AML-193 (cell line): ENCODE measurements around the gene FAM76A.
"Not testable (repeated sequence)": the region's sequence is repeated elsewhere in the genome, so short reads cannot be mapped to it uniquely, and the experiment has no call there.

ENCODE experiments used
- DNase-seq, 2 experiments: peaks; one replicate each; lab custom pipeline; 2025; lab: John Stamatoyannopoulos, UW

Gene FAM76A

DNA sequence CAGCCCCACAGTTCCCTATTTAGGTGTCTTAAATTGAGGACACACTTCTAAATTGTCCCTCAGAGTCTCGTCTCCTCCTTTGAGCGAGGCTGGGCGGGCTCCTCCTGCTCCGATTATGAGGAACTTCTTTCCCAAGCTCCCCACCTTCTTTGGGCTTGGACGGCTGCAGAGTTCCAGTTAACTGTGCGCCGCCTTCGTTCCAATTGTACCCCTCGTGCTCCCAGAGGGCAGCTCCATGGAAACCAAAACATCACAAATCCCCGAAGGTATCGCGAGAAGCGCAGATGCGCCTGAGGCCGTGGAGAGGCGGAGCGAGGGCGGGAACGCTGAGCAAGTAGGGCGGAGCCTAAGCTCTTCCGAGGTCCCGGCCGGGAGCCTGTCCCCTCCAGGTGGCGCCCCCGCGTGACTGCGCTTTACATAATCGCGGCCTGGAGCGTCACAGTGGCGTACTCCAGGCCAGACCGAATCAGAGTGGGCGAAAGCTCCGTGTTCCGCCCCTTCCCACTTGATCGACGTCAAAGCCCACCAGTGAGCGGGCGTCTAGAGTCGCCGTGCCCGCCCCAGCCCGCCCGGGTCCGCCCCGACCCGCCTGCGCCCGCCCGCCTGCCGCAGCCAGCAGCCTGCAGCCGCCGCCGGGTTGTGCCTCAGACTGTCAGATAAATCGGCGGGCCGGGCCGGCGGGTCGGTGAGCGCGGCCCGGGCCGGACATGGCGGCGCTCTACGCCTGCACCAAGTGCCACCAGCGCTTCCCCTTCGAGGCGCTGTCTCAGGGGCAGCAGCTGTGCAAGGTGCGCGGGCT, at the start of gene FAM76A:
Gene FAM76A (plus strand): TSS at position 588 of the 799 bp plus-strand sequence. CDS start 120 bp downstream, at position 708.
- peak; percentile 96 to 98 for DNase-seq

DNA sequence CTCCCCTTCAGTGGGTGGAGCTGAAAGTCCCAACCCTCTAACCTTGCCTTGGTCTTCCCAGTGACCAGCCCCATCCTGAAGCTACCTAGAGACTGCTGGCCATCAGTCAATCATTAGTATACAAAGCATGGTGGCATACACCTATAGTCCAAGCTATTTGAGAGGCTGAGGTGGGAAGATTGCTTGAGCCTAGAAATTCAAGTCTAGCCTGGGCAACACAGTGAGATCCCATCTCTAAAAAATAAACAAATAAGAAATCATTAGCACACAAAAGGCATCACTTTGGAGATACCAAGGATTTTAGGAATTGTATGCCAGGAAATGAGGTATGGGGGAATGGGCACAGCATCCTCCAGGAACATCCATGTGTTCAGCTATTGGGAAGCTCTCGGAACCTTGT, 49.4 kb upstream of the FAM76A start:
- DNase-seq = no peak

DNA sequence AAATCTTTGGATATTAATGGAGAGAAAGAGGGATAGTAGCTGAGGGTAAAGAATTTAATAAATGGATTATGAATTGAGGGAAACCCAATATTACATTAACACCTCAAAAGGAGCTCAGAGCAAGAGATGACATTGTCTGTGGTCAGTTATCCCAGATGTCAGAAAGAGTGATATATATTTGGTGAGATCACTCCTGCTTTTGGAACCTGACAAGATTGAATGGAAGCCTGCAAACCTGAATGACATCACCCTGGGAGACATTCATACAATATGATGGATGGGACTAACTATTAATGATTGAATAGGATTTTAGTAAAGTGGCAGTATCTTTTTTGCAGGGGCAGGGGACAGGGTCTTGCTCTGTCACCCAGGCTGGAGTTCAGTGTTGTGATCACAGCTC, 47.0 kb upstream of the FAM76A start:
- no peak for DNase-seq

DNA sequence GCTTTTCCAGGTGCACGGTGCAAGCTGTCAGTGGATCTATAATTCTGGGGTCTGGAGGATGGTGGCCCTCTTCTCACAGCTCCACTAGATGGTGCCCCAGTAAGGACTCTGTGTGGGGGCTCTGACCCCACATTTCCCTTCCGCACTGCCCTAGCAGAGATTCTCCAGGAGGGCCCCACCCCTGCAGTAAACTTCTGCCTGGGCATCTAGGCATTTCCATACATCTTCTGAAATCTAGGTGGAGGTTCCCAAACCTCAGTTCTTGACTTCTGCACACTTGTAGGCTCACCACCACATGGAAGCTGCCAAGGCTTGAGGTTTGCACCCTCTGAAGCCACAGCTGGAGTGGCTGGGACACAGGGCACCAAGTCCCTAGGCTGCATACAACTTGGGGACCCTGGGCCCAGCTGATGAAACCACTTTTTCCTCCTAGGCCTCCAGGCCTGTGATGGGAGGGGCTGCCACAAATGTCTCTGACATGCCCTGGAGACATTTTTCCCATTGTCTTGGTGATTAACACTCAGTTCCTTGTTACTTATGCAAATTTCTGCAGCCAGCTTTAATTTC, 45.5 kb upstream of the FAM76A start:
- DNase-seq = not testable (repeated sequence)

DNA sequence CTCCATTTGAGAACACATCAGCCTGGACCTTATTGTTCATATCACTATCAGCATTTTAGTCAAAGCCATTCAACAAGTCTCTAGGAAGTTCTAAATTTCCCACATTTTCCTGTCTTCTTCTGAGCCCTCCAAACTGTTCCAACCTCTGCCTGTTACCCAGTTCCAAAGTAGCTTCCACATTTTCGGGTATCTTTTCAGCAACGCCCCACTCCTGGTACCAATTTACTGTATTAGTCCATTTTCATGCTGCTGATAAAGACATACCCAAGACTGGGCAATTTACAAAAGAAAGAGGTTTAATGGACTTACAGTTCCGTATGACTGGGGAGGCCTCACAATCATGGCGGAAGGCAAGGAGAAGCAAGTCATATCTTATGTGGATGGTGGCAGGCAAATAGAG, 44.2 kb upstream of the FAM76A start:
- DNase-seq = not testable (repeated sequence)

GRCh38 chr1:27682351-27682944, 43.3 kb upstream of the FAM76A start:
- no peak for DNase-seq

DNA sequence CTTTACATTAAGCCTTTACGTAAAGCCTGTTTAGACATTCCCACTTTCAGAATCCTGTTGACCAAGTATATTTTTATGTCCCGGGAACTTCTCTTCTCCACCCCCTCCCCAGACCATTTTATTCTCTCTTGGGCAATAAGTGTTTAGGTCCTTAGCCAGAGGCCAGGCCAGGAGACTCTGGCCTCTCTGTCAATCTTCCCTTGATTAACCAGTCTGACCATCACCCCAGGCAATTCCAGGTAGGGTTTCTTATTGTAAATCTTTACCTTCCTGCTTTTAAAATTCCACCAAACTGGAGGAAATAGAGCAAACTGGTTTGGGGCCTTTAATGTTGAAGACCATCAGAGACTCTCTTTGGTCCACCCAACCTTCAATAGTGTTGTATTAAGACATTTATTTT, 41.6 kb upstream of the FAM76A start:
- no peak for DNase-seq

GRCh38 chr1:27686223-27686990, 39.4 kb upstream of the FAM76A start:
- no peak for DNase-seq

DNA sequence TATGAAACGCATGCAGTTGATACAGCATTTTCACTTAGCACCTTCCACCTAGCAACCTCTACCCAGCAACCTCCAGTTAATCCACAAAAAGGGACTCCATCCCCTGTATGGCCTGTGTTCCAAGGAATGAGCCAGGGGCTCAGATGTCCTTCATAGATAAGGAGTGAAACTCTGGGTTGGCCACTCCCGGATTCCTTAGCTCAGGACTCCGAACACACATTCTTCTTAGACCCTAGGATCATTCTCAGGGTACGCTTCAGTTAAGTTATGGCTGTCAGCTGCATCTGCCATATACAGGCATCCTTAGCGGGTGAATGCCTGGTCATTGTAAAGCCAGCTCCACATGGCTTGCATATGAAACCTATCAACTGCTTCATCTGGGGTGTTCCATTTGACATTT, 37.9 kb upstream of the FAM76A start:
- no peak for DNase-seq

DNA sequence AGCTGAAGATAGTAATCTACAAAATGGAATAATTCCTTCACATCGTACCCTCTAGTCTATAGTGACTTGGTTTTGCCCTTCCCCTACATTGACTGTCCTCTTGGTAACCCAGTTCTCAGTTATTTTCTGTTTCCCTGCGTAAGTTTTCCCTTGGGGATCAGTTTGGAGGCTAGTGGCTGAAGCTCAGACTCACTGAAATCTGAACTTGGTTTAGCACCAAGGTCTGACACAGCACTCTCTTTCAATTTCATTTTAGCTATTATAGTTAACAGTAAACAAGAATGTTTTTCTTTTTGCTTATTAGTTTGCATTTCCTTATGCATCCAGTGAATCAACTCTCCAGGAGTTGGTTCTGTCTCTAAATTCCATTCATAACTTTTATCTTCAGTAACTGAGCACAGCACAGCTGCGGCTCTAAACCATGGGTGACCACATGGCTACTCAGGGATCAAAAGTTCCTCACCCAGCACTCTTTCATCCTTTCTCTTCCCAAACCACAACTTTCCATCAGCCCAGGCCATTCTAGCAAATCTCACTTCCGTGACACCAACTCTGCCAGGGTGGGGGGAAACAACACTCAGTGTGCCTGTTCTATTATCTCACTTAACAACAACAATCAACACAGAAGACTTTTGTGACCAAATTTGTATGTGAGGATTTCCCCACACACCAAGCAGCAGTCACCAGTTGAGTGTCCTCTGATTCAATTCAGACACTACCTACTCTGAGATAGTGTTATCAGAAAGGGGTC, 36.2 kb upstream of the FAM76A start:
- DNase-seq = no peak

DNA sequence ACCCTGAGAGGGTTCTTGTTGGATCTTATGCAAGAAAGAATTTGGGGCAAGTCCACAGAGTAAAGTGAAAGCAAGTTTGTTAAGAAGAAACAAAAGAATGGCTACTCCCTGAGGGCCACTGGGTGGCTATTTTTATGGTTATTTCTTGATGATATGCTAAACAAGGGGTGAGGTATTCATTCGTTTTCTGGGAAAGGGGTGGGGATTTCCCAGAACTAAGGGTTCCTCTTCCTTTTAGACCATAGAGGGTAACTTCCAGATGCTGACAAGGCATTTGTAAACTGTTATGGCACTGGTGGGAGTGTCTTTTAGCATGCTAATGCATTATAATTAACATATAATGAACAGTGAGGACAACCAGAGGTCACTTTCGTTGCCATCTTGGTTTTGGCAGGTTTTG, 35.6 kb upstream of the FAM76A start:
- no peak for DNase-seq

DNA sequence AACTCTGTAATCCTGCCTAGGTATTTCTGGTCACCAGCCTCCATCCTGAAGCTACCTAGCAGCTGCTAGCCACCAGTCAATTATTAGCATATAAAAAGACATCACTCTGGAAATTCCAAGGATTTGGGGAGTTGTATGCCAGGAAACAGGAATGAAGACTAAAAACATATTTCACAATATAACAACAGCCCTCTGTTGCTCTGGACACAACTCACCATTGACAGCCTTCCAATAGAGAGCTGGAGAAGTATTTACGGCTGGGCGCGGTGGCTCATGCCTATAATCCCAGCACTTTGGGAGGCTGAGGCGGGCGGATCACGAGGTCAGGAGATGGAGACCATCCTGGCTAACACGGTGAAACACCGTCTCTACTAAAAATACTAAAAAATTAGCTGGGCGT, 28.9 kb upstream of the FAM76A start:
- not testable (repeated sequence) for DNase-seq

DNA sequence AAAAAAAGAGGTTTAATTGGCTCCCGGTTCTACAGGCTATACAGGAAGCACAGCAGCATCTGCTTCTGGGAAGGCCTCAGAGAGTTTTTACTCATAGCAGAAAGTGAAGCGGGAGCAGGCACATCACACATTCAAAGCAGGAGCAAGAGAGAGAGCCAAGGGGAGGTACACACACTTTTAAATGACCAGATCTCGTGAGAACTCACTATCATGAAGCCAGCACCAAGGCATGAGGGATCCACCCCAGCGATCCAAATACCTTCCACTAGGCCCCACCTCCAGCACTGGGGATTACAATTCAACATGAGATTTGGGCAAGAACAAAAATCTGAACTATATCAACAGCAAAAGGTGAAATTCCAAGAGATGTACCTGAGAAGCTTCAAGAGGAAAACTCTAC, 20.8 kb upstream of the FAM76A start:
- DNase-seq = no peak

DNA sequence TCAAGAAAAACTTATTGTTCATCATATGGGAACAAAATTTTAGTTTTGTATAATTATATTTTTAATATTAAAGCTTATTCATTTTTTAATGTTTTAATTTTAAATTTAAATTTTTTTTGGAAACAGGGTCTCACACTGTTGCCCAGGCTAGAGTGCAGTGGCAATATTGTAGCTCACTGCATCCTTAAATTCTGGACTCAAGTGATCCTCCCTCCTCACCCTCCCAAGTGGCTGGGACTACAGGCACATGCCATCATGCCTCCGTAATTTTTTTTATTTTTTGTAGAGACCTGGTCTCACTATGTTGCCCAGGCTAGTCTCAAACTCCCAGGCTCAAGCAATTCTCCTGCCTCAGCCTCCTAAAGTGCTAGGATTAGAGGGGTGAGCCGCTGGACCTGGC, 20.2 kb upstream of the FAM76A start:
- DNase-seq = no peak

- DNase-seq = no peak
These were observed 15.2 kb upstream of the FAM76A start for GRCh38 chr1:27710574-27710973.

GRCh38 chr1:27713139-27713725, 12.5 kb upstream of the FAM76A start:
- DNase-seq = no peak

- DNase-seq = no peak
These were observed 11.8 kb upstream of the FAM76A start for GRCh38 chr1:27713869-27714513.

DNA sequence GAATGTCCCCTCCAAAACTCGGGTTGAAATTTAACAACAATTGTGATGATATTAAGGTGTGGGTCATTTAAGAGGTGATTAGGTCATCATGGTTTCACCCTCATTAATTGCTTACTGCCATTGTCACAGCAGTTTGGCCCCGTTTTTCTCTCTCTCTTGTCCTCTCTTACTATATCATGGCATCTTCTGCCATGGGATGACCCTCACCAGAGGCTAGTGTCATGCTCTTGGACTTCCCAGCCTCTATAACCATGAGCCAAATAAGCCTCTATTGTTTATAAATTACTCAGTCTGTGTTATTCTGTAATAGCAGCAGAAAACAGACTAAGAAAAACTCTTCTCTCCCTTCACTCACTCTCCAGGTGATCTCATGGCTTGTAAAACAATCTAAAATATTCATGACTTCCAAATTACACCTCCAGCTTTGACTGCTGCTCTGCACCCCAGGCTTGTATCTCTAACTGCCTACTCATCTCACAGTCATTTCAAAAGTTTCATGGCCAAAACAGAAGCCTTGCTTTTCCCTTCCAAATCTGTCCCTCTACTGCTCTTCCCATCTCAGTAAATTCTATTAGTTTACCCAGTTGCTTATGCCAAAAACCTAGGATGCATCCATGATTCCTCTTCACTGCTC, 9.4 kb upstream of the FAM76A start:
- no peak for DNase-seq

DNA sequence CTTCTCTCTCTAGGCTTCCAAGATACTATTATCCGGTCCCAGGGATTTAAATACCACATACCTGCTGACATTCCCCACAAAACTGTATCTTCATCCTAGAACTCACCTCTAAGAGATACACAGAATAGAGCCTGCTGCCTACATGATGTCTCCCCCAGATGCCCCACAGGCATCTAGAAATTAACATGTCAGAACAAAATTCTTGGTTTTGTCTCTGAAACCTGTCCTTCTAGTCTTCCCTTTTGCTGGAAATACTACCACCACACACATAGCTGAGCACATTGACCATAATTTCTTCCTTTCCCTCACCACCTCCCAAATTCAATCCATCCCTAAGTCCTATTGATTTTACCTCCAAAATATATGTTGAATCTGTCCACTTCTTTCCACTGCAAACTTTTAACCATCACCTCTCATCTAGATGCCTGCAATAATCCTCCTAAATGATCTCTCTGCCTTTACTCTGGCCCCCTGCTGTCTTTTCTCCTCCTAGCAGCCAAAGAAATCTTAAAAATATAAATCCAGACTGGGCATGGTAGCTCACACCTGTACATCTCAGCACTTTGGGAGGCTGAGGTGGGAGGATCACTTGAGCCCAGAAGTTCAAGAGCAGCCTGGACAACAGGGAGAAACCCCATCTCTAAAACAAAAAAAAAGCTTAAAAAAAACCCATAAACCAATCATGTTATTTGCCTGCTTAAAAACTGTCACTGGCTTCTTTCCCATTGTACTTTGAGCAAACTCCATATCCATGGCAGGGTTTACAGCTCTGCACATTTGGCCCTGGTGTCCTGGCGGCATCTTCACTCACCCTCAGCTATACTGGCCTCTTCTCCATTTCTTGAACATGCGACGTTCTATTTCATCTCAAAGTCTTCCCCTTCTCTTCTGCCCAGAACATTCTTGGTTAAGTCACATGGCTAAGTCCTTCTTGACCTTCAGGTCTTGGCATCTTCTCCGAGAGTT, 6.2 kb upstream of the FAM76A start:
- peak; percentile 12 to 14 for DNase-seq
